Endothelial cell of umbilical vein (primary cell): ENCODE results near the gene CFAP300. TPM values are rescaled to one million over a fixed set of nuclear protein-coding genes. Genes with fewer than 3 reads are reported as not detected.

Experiments
- BruUV-seq: library from RNA; stranded (reverse); fragments of 400-500 nt; replicated peaks from 2 replicates; lab custom pipeline; 2021; lab: Mats Ljungman, UMichigan
- CTCF ChIA-PET: fragments of 300-600, 350-600 bp; sonication (Branson Sonifier 250); formaldehyde crosslinking; loops from one replicate; lab custom pipeline; 2021; ENCODE audit warnings: antibody characterized with exemption, inconsistent platforms; lab: Charles Lee
- POLR2A ChIA-PET: fragments of 300-600, 350-600 bp; sonication (Branson Sonifier 250); formaldehyde crosslinking; loops from one replicate; lab custom pipeline; 2021; ENCODE audit warnings: antibody characterized with exemption, inconsistent platforms; lab: Charles Lee
- DNase-seq: peaks from one replicate; pipeline ENCODE4 v3.0.0-alpha.2; 2011; ENCODE audit warnings: low read depth, low spot score
- FAIRE-seq: peaks from 2 replicates; lab custom pipeline; 2011; peaks lifted over from hg19 to GRCh38; lab: Jason Lieb, UNC
- H2AFZ ChIP-seq: 2 replicates; pipeline ENCODE4 v1.6.0; 2012; ENCODE audit warnings: low read depth, low read length, control low read depth, inconsistent platforms
- H3K27ac ChIP-seq: 2 replicates; pipeline ENCODE4 v1.5.1; 2011; ENCODE audit warnings: low read depth, mild to moderate bottlenecking, control low read depth, low read length, moderate library complexity; ENCODE audit not compliant: insufficient read depth
- H3K27me3 ChIP-seq, 2 experiments: 2 replicates each; pipeline versions ENCODE4 v1.6.0 to v1.6.1; 2011; ENCODE audit warnings: low read length in 2 of 2, mixed read lengths in 1 of 2; ENCODE audit not compliant: control insufficient read depth in 2 of 2, insufficient read depth in 2 of 2
- H3K36me3 ChIP-seq, 2 experiments: 2 replicates in 1 of 2; 3 replicates in 1 of 2; pipeline ENCODE4 v1.5.1; 2011; ENCODE audit warnings: low read length in 2 of 2, mild to moderate bottlenecking in 1 of 2, moderate library complexity in 1 of 2; ENCODE audit not compliant: control insufficient read depth in 2 of 2, insufficient read depth in 2 of 2; ENCODE audit errors: extremely low read depth in 1 of 2
- H3K4me1 ChIP-seq: 3 replicates; pipeline ENCODE4 v1.5.1; 2011; ENCODE audit warnings: mild to moderate bottlenecking, low read length; ENCODE audit not compliant: control insufficient read depth, insufficient read depth; ENCODE audit errors: extremely low read depth
- H3K4me2 ChIP-seq: 2 replicates; pipeline ENCODE4 v1.6.1; 2011; ENCODE audit warnings: low read length, control low read depth, mixed read lengths; ENCODE audit not compliant: insufficient read depth
- H3K4me3 ChIP-seq, 3 experiments: fragments of 200-600 bp in 1 of 3; sonication (generic), shearing (Covaris generic) in 1 of 3; replicated peaks in 1 of 3; 2 replicates each; pipeline ENCODE4 v1.5.1; 2011 to 2016; ENCODE audit warnings: control low read depth in 3 of 3, low read length in 3 of 3, mild to moderate bottlenecking in 2 of 3, inconsistent platforms in 1 of 3, low read depth in 1 of 3, moderate library complexity in 1 of 3; ENCODE audit not compliant: insufficient read depth in 1 of 3
- H3K79me2 ChIP-seq: 2 replicates; pipeline ENCODE4 v1.6.0; 2012; ENCODE audit warnings: low read length, inconsistent platforms; ENCODE audit not compliant: control insufficient read depth, insufficient read depth
- H3K9ac ChIP-seq: replicated peaks from 2 replicates; pipeline ENCODE3; 2011; ENCODE audit warnings: low read length, control low read depth; ENCODE audit not compliant: insufficient read depth; ENCODE audit errors: extremely low read depth
- H3K9me1 ChIP-seq: replicated peaks from 3 replicates; pipeline ENCODE4 v1.6.0; 2011; ENCODE audit warnings: mild to moderate bottlenecking, low read length; ENCODE audit not compliant: control insufficient read depth, insufficient read depth; ENCODE audit errors: extremely low read depth
- H3K9me3 ChIP-seq: replicated peaks from 2 replicates; pipeline ENCODE4 v1.5.1; 2012; ENCODE audit warnings: low read length, inconsistent platforms; ENCODE audit not compliant: control insufficient read depth, insufficient read depth
- H4K20me1 ChIP-seq: replicated peaks from 2 replicates; pipeline ENCODE3; 2011; ENCODE audit warnings: mild to moderate bottlenecking, low read length; ENCODE audit not compliant: control insufficient read depth, insufficient read depth; ENCODE audit errors: extremely low read depth
- EZH2 ChIP-seq: IDR thresholded peaks from 2 replicates; pipeline ENCODE4 v1.6.1; 2012; ENCODE audit warnings: borderline replicate concordance, low read depth, mild to moderate bottlenecking, moderate library complexity, low read length, inconsistent platforms; ENCODE audit not compliant: severe bottlenecking
- FOS ChIP-seq: IDR thresholded peaks from 2 replicates; pipeline ENCODE4 v1.6.1; 2011; ENCODE audit warnings: mild to moderate bottlenecking, low read length, moderate library complexity, borderline replicate concordance; ENCODE audit not compliant: insufficient read depth
- GATA2 ChIP-seq: IDR thresholded peaks from 2 replicates; pipeline ENCODE4 v1.7.0; 2011; ENCODE audit warnings: low read depth, mild to moderate bottlenecking, moderate library complexity, mixed read lengths, low read length; ENCODE audit not compliant: insufficient read length, insufficient read depth
- JUN ChIP-seq: IDR thresholded peaks from 2 replicates; pipeline ENCODE4 v1.6.1; 2011; ENCODE audit warnings: borderline replicate concordance, low read depth; ENCODE audit not compliant: insufficient read length, insufficient read depth
- MYC ChIP-seq: IDR thresholded peaks from one replicate; pipeline ENCODE4 v1.6.1; 2011; ENCODE audit warnings: mild to moderate bottlenecking, low read depth, low read length
- POLR2A ChIP-seq: IDR thresholded peaks from 2 replicates; pipeline ENCODE4 v1.6.1; 2012; ENCODE audit warnings: low read depth, mild to moderate bottlenecking, control low read depth, low read length
- POLR2AphosphoS5 ChIP-seq: IDR thresholded peaks from 2 replicates; pipeline ENCODE4 v1.6.1; 2012; ENCODE audit warnings: low read depth, mild to moderate bottlenecking, control low read depth, low read length, moderate library complexity; ENCODE audit not compliant: insufficient read depth
- dilution Hi-C: fragments of 300-500 bp; cut with MboI; formaldehyde crosslinking; loops from one replicate; pipeline ENCODE4 v1.15.0; 2019; ENCODE audit warnings: low sequenced_read_pairs; ENCODE audit not compliant: extremely low pct_ligation_motif_present
- intact Hi-C: fragments of 100-400 bp; cut with micrococcal nuclease; formaldehyde crosslinking; loops from one replicate; pipeline ENCODE4 v1.10.0; 2022
- polyA plus RNA-seq, 4 experiments: library from polyadenylated mRNA; depleted of rRNA in 3 of 4; stranded (reverse) in 3 of 4; unstranded in 1 of 4; fragments of >200 nt; gene quantifications; 2 replicates each; pipeline versions ENCODE4 v1.2.1 to v1.2.3, GENCODE V29; 2011 to 2012; ENCODE audit warnings: missing spikeins in 1 of 4
- total RNA-seq: library from RNA; stranded (reverse); gene quantifications from 2 replicates; pipeline ENCODE4 v1.2.3, GENCODE V29; 2021
- TF ChIP-seq, protein P1 (sequence below): IDR thresholded peaks from 2 replicates; pipeline ENCODE4 v1.6.1; 2011; ENCODE audit not compliant: insufficient read depth, insufficient read length
- TF ChIP-seq, protein P2 (sequence below), 2 donors: IDR thresholded peaks; 1 replicate in 1 of 2; 2 replicates in 1 of 2; pipeline ENCODE4 v1.5.1; 2011; ENCODE audit warnings: low read length in 2 of 2, mild to moderate bottlenecking in 2 of 2, moderate library complexity in 2 of 2, control low read depth in 1 of 2, inconsistent platforms in 1 of 2, low read depth in 1 of 2; ENCODE audit not compliant: insufficient read depth in 1 of 2; ENCODE audit errors: extremely low read depth in 1 of 2

The CFAP300 gene
- total and polyA plus RNA-seq, 2 donors (not counting 3 experiments of a cell fraction or from before 2014, with no cell fraction given), result 0.07 TPM; not detected in 1

DNA sequence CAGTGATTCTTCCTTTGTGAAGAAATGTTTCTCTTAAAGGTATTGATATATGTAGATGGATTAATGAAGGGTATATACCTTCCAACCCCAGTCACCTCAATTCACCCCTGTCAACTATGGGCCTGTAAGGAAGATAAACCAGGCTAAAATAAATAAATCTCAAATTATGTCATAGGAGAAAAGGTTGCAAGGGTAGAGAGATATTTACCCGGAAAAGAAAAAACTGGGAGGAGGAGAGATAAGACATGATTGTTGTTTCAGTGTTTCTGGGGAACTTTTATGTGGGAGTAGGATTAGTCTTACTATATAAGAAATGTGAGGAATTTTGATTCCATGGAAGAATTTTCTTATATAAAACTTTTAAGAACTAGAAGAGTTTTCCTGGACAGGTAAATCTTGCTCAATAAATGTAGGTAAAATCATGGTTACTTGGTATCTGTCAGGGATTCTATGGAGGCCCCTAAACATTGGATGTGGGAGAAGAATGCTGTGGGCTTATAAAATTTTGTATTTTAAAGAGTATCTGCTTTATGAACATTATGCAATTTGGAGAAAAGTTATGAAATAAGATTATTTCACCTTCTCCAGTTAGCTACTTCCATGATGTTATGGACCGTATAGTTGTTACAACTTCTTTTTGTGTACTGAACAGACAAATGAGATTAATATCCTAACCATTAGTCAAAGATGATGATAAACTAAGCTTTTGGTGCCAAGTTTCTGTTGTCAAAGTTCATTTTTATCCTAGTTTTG is 69.4 kb downstream of the CFAP300 start:
- no peak overlapping the region for H3K4me3 ChIP-seq
- no peak overlapping the region for H3K4me2 ChIP-seq
- ChIA-PET CTCF (interaction anchor here (1.3 to 1.5 kb wide), 2 partner anchors 109 to 178 kb away, joined by 3 read pairs; no protein-coding TSS in a partner anchor), POLR2A (no interaction called here)
- H2AFZ ChIP-seq, result no peak overlapping the region
- TF ChIP-seq GATA2 (no peak), EZH2 (no peak), JUN (no peak), POLR2AphosphoS5 (no peak), FOS (no peak), MYC (no peak), POLR2A (no peak)
- TF ChIP-seq, protein P1, sequence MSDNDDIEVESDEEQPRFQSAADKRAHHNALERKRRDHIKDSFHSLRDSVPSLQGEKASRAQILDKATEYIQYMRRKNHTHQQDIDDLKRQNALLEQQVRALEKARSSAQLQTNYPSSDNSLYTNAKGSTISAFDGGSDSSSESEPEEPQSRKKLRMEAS, result no peak
- TF ChIP-seq, protein P2, sequence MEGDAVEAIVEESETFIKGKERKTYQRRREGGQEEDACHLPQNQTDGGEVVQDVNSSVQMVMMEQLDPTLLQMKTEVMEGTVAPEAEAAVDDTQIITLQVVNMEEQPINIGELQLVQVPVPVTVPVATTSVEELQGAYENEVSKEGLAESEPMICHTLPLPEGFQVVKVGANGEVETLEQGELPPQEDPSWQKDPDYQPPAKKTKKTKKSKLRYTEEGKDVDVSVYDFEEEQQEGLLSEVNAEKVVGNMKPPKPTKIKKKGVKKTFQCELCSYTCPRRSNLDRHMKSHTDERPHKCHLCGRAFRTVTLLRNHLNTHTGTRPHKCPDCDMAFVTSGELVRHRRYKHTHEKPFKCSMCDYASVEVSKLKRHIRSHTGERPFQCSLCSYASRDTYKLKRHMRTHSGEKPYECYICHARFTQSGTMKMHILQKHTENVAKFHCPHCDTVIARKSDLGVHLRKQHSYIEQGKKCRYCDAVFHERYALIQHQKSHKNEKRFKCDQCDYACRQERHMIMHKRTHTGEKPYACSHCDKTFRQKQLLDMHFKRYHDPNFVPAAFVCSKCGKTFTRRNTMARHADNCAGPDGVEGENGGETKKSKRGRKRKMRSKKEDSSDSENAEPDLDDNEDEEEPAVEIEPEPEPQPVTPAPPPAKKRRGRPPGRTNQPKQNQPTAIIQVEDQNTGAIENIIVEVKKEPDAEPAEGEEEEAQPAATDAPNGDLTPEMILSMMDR (IDR thresholded peaks at IDR 0.05; ENCODE audit: extremely low read depth in 1 of 2, insufficient read depth in 1 of 2, low read depth in 1 of 2, low read length in 2 of 2), result no peak
- peaks cover 3 to 4% of the 10 kb centered on the region in 2 experiments for H3K36me3 ChIP-seq
- no peaks in the 10 kb centered on the region for H3K9me3 ChIP-seq
- H3K27ac ChIP-seq, result no peak overlapping the region
- peaks cover 6 to 41% of the 10 kb centered on the region in 2 experiments for H3K27me3 ChIP-seq
- H3K4me1 ChIP-seq, result peaks cover 13% of the 10 kb centered on the region
- H3K9me1 ChIP-seq, result no peaks in the 10 kb centered on the region
- peaks cover 41% of the 10 kb centered on the region for H4K20me1 ChIP-seq
- H3K79me2 ChIP-seq, result peaks cover 6% of the 10 kb centered on the region
- dilution Hi-C loops, result no loop called here
- no TSS peak for BruUV-seq
- DNase-seq (no peak), FAIRE-seq (no peak)
- intact Hi-C loops, result loop anchor here (10.0 kb wide), 1 partner anchor 678 kb away; the partner anchor contains the start of gene MMP1
- H3K9ac ChIP-seq, result no peak overlapping the region
